Transverse colon (tissue), 3 donors: ENCODE results near the gene FBXO27.

Experiments used
- EP300 ChIP-seq: sonication (generic); formaldehyde crosslinking; IDR thresholded peaks from one replicate; pipeline ENCODE4 v1.6.1; 2017; ENCODE audit warnings: antibody characterized with exemption, low read depth
- TF ChIP-seq, protein P1 (sequence below), 5 experiments: fragments of 200-600 bp in 3 of 5; fragments of 450-650 bp in 2 of 5; sonication (generic) in 3 of 5; IDR thresholded peaks; 1 replicate in 2 of 5; 2 replicates in 3 of 5; pipeline ENCODE4 v1.5.1; 2016 to 2017; ENCODE audit warnings: antibody characterized with exemption in 5 of 5, inconsistent platforms in 3 of 5, mild to moderate bottlenecking in 2 of 5, moderate library complexity in 1 of 5

DNA sequence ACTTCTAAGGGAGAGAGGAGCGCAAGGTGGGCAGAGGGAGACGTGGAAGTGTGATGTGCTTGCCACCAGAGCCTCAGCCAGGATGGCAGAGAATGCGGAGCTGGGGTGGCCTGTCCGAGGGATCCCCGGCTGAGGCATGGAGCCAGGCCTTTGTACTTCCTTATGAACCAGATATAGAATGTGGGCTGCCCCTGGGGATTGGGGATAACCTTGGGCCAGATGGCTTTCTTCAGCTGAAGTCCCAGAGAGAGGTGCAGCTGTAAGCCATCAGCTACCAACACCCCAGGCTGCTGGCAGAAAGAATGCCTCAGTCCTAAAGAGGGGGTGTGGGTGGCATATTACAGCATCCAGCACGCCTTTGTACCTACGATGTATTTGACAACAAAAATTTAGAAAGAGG lies 31.3 kb downstream of the FBXO27 start:
- TF ChIP-seq, protein P1, sequence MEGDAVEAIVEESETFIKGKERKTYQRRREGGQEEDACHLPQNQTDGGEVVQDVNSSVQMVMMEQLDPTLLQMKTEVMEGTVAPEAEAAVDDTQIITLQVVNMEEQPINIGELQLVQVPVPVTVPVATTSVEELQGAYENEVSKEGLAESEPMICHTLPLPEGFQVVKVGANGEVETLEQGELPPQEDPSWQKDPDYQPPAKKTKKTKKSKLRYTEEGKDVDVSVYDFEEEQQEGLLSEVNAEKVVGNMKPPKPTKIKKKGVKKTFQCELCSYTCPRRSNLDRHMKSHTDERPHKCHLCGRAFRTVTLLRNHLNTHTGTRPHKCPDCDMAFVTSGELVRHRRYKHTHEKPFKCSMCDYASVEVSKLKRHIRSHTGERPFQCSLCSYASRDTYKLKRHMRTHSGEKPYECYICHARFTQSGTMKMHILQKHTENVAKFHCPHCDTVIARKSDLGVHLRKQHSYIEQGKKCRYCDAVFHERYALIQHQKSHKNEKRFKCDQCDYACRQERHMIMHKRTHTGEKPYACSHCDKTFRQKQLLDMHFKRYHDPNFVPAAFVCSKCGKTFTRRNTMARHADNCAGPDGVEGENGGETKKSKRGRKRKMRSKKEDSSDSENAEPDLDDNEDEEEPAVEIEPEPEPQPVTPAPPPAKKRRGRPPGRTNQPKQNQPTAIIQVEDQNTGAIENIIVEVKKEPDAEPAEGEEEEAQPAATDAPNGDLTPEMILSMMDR (IDR thresholded peaks at IDR 0.05): no peak
- no peak for TF ChIP-seq EP300
